ENCODE results near the gene MUSK.

GRCh38 chr9:110762783-110763182 lies 94.2 kb downstream of the MUSK start:
- TF ChIP-seq, protein P1, sequence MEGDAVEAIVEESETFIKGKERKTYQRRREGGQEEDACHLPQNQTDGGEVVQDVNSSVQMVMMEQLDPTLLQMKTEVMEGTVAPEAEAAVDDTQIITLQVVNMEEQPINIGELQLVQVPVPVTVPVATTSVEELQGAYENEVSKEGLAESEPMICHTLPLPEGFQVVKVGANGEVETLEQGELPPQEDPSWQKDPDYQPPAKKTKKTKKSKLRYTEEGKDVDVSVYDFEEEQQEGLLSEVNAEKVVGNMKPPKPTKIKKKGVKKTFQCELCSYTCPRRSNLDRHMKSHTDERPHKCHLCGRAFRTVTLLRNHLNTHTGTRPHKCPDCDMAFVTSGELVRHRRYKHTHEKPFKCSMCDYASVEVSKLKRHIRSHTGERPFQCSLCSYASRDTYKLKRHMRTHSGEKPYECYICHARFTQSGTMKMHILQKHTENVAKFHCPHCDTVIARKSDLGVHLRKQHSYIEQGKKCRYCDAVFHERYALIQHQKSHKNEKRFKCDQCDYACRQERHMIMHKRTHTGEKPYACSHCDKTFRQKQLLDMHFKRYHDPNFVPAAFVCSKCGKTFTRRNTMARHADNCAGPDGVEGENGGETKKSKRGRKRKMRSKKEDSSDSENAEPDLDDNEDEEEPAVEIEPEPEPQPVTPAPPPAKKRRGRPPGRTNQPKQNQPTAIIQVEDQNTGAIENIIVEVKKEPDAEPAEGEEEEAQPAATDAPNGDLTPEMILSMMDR (IDR thresholded peaks at IDR 0.05), result no peak
- no peak for TF ChIP-seq POLR2AphosphoS5 (IDR thresholded peaks at IDR 0.05; ENCODE audit: low read depth, low read length)

Data from Panc1 (cell line).